Osteoblast (primary cell): ENCODE results near the gene GDI1. TPM values are rescaled to one million over a fixed set of nuclear protein-coding genes. Genes with fewer than 3 reads are reported as not detected.
A peak's percentile ranks its signal among the peaks of the same experiment; 100 is the strongest.

Source experiments
- DNase-seq: peaks from one replicate; pipeline ENCODE4 v3.0.0; 2011; ENCODE audit warnings: low spot score, mixed read lengths; ENCODE audit not compliant: insufficient read length; ENCODE audit errors: missing footprints
- H2AFZ ChIP-seq: 2 replicates; pipeline ENCODE4 v1.6.0; 2011; ENCODE audit warnings: mild to moderate bottlenecking, low read length
- H3K27ac ChIP-seq: 2 replicates; pipeline ENCODE4 v1.5.1; 2011; ENCODE audit warnings: mild to moderate bottlenecking, low read depth, low read length, moderate library complexity
- H3K27me3 ChIP-seq: 2 replicates; pipeline ENCODE4 v1.6.0; 2012; ENCODE audit warnings: mild to moderate bottlenecking, control low read depth, inconsistent platforms, low read length, moderate library complexity; ENCODE audit not compliant: insufficient read depth
- H3K36me3 ChIP-seq: 2 replicates; pipeline ENCODE4 v1.5.1; 2011; ENCODE audit warnings: mild to moderate bottlenecking, low read length, control low read depth, moderate library complexity; ENCODE audit not compliant: insufficient read depth
- H3K4me1 ChIP-seq: 2 replicates; pipeline ENCODE4 v1.5.1; 2011; ENCODE audit warnings: mild to moderate bottlenecking, low read length, control low read depth, moderate library complexity; ENCODE audit not compliant: insufficient read depth
- H3K4me2 ChIP-seq: 2 replicates; pipeline ENCODE4 v1.6.0; 2011; ENCODE audit warnings: mild to moderate bottlenecking, low read length; ENCODE audit not compliant: insufficient read depth
- H3K4me3 ChIP-seq: fragments of 200-600 bp; sonication (generic); 3 replicates; pipeline ENCODE4 v1.5.1; 2012; ENCODE audit warnings: mild to moderate bottlenecking, low read length, inconsistent platforms; ENCODE audit not compliant: insufficient read depth
- H3K79me2 ChIP-seq: 2 replicates; pipeline ENCODE4 v1.6.0; 2012; ENCODE audit warnings: mild to moderate bottlenecking, low read length, control low read depth, inconsistent platforms; ENCODE audit not compliant: insufficient read depth
- H3K9me3 ChIP-seq: 2 replicates; pipeline ENCODE4 v1.5.1; 2011; ENCODE audit warnings: low read depth, low read length, control low read depth
- H4K20me1 ChIP-seq: 2 replicates; pipeline ENCODE4 v1.6.0; 2012; ENCODE audit warnings: mild to moderate bottlenecking, low read length, control low read depth; ENCODE audit not compliant: insufficient read depth
- CTCF ChIP-seq: IDR thresholded peaks from 2 replicates; pipeline ENCODE4 v1.5.1; 2011; ENCODE audit warnings: mild to moderate bottlenecking, low read depth, low read length, moderate library complexity; ENCODE audit errors: extremely low read depth
- total RNA-seq: library from RNA; depleted of rRNA; stranded (reverse); fragments of >200 nt; gene quantifications from 2 replicates; pipeline ENCODE4 v1.2.3, GENCODE V29; 2012

Gene GDI1
- total RNA-seq, 1 donor, result 74.6 TPM

GRCh38 chrX:154396973-154397887, 39.7 kb upstream of the GDI1 start:
- peaks cover 20% of the 10 kb centered on the region for H3K79me2 ChIP-seq
- peaks cover 20% of the 10 kb centered on the region for H4K20me1 ChIP-seq
- H3K27ac ChIP-seq, result peak overlapping the region; percentile 91
- H3K9me3 ChIP-seq, result no peaks in the 10 kb centered on the region
- H3K4me1 ChIP-seq, result peaks cover 3% of the 10 kb centered on the region
- H3K4me2 ChIP-seq, result peak overlapping the region; percentile 82
- peak overlapping the region; percentile 22 for H2AFZ ChIP-seq
- H3K27me3 ChIP-seq, result no peaks in the 10 kb centered on the region
- H3K4me3 ChIP-seq, result peak overlapping the region; percentile 70
- DNase-seq, result peak; percentile 88
- H3K36me3 ChIP-seq, result peaks cover 30% of the 10 kb centered on the region
- TF ChIP-seq CTCF, result no peak

GRCh38 chrX:154397888-154398667, 38.9 kb upstream of the GDI1 start, which contains the start of gene RPL10:
RPL10 (plus strand) TSS chrX:154398377; CDS start chrX:154398520, 143 bp downstream.
- peaks cover 20% of the 10 kb centered on the region for H4K20me1 ChIP-seq
- H3K27me3 ChIP-seq, result no peaks in the 10 kb centered on the region
- peaks cover 30% of the 10 kb centered on the region for H3K36me3 ChIP-seq
- DNase-seq, result peak; percentile 98
- H2AFZ ChIP-seq, result peak within 1 kb of the TSS; percentile 22
- peaks cover 3% of the 10 kb centered on the region for H3K4me1 ChIP-seq
- no peak for TF ChIP-seq CTCF
- H3K27ac ChIP-seq, result peak within 1 kb of the TSS; percentile 91
- peaks cover 20% of the 10 kb centered on the region for H3K79me2 ChIP-seq
- no peaks in the 10 kb centered on the region for H3K9me3 ChIP-seq
- H3K4me2 ChIP-seq, result peak within 1 kb of the TSS; percentile 85
- peak within 1 kb of the TSS; percentile 79 for H3K4me3 ChIP-seq

GRCh38 chrX:154398668-154399526, 38.1 kb upstream of the GDI1 start:
- Histone ChIP-seq H3K27ac (peak overlapping the region; percentile 87), H3K4me1 (peaks cover 3% of the 10 kb centered on the region), H4K20me1 (peaks cover 20% of the 10 kb centered on the region), H3K79me2 (peaks cover 20% of the 10 kb centered on the region), H3K9me3 (no peaks in the 10 kb centered on the region), H2AFZ (no peak overlapping the region), H3K4me3 (peak overlapping the region; percentile 79), H3K4me2 (peak overlapping the region; percentile 85), H3K36me3 (peaks cover 30% of the 10 kb centered on the region), H3K27me3 (no peaks in the 10 kb centered on the region)
- peak; percentile 67 for TF ChIP-seq CTCF
- peak; percentile 69 for DNase-seq
